DOHH2 (cell line): Measurements from ENCODE around the gene CITED2.

Experiments
- H3F3A ChIP-seq: fragments of 200-600 bp; sonication (generic), shearing (Covaris generic); 2 replicates; pipeline ENCODE4 v1.6.0; 2016; ENCODE audit warnings: antibody characterized with exemption, mild to moderate bottlenecking; ENCODE audit not compliant: control insufficient read depth, insufficient read depth
- H3K27ac ChIP-seq: fragments of 200-600 bp; sonication (generic); 2 replicates; pipeline ENCODE4 v1.5.1; 2014; ENCODE audit warnings: low read depth, mild to moderate bottlenecking, low read length, moderate library complexity
- H3K27me3 ChIP-seq: fragments of 200-600 bp; sonication (generic); 2 replicates; pipeline ENCODE4 v1.6.1; 2014; ENCODE audit warnings: mild to moderate bottlenecking, low read length, mixed read lengths; ENCODE audit not compliant: control insufficient read depth
- H3K36me3 ChIP-seq: fragments of 200-600 bp; sonication (generic); 2 replicates; pipeline ENCODE4 v1.6.1; 2014; ENCODE audit warnings: mild to moderate bottlenecking, low read length, moderate library complexity, mixed read lengths; ENCODE audit not compliant: control insufficient read depth
- H3K4me1 ChIP-seq: fragments of 200-600 bp; sonication (generic); 2 replicates; pipeline ENCODE4 v1.6.1; 2014; ENCODE audit warnings: mild to moderate bottlenecking, low read length, mixed read lengths; ENCODE audit not compliant: control insufficient read depth
- H3K4me2 ChIP-seq: fragments of 200-600 bp; sonication (generic); 2 replicates; pipeline ENCODE4 v1.6.0; 2014; ENCODE audit warnings: mild to moderate bottlenecking, low read length, moderate library complexity
- H3K4me3 ChIP-seq: fragments of 200-600 bp; sonication (generic); 2 replicates; pipeline ENCODE4 v1.5.1; 2014; ENCODE audit warnings: mild to moderate bottlenecking, low read length, mixed read lengths
- H3K79me2 ChIP-seq: fragments of 200-600 bp; sonication (generic); 2 replicates; pipeline ENCODE4 v1.6.1; 2014; ENCODE audit warnings: mild to moderate bottlenecking, low read length, mixed read lengths; ENCODE audit not compliant: control insufficient read depth
- H3K9me2 ChIP-seq: fragments of 200-600 bp; sonication (generic); replicated peaks from 2 replicates; pipeline ENCODE4 v1.6.1; 2014; ENCODE audit warnings: mild to moderate bottlenecking, low read length, mixed read lengths; ENCODE audit not compliant: control insufficient read depth
- H3K9me3 ChIP-seq: fragments of 200-600 bp; sonication (generic); 2 replicates; pipeline ENCODE4 v1.6.1; 2014; ENCODE audit warnings: antibody characterized with exemption, low read length, mixed read lengths; ENCODE audit not compliant: control insufficient read depth, insufficient read depth
- H4K20me1 ChIP-seq: fragments of 200-600 bp; sonication (generic); 2 replicates; pipeline ENCODE4 v1.6.0; 2014; ENCODE audit warnings: low read depth, mild to moderate bottlenecking, antibody characterized with exemption, low read length, moderate library complexity; ENCODE audit not compliant: control insufficient read depth, insufficient read depth
- CTCF ChIP-seq: fragments of 200-600 bp; sonication (generic); IDR thresholded peaks from one replicate; pipeline ENCODE4 v1.5.1; 2014; ENCODE audit warnings: antibody characterized with exemption, mild to moderate bottlenecking, low read depth, low read length; ENCODE audit not compliant: poor library complexity, severe bottlenecking
- EZH2phosphoT487 ChIP-seq: fragments of 200-600 bp; sonication (generic); IDR thresholded peaks from 2 replicates; pipeline ENCODE4 v1.6.1; 2017; ENCODE audit warnings: borderline replicate concordance, mild to moderate bottlenecking, antibody characterized with exemption, low read length, moderate library complexity, mixed read lengths

Gene CITED2

GRCh38 chr6:139409026-139409425, 34.6 kb upstream of the CITED2 start:
- TF ChIP-seq EZH2phosphoT487 (no peak), CTCF (no peak)
- no peaks in the 10 kb centered on the region for H3K9me2 ChIP-seq
- no peaks in the 10 kb centered on the region for H3K9me3 ChIP-seq
- H3K4me3 ChIP-seq: no peak overlapping the region
- no peaks in the 10 kb centered on the region for H3F3A ChIP-seq
- no peaks in the 10 kb centered on the region for H3K79me2 ChIP-seq
- H3K4me2 ChIP-seq: no peak overlapping the region
- no peaks in the 10 kb centered on the region for H3K36me3 ChIP-seq
- H3K27me3 ChIP-seq: no peaks in the 10 kb centered on the region
- H4K20me1 ChIP-seq: no peaks in the 10 kb centered on the region
- H3K27ac ChIP-seq: no peak overlapping the region
- no peaks in the 10 kb centered on the region for H3K4me1 ChIP-seq

- Histone ChIP-seq H3K4me1 (no peaks in the 10 kb centered on the region), H3K27ac (no peak overlapping the region), H4K20me1 (no peaks in the 10 kb centered on the region), H3K9me2 (no peaks in the 10 kb centered on the region), H3K4me2 (no peak overlapping the region), H3K4me3 (no peak overlapping the region), H3F3A (no peaks in the 10 kb centered on the region), H3K9me3 (no peaks in the 10 kb centered on the region), H3K36me3 (no peaks in the 10 kb centered on the region), H3K27me3 (no peaks in the 10 kb centered on the region), H3K79me2 (no peaks in the 10 kb centered on the region)
- no peak for TF ChIP-seq CTCF
- no peak for TF ChIP-seq EZH2phosphoT487
Measured at GRCh38 chr6:139407718-139408222, 33.3 kb upstream of the CITED2 start.

- no peaks in the 10 kb centered on the region for H3K4me1 ChIP-seq
- no peaks in the 10 kb centered on the region for H4K20me1 ChIP-seq
- H3K27ac ChIP-seq: no peak overlapping the region
- H3F3A ChIP-seq: no peaks in the 10 kb centered on the region
- TF ChIP-seq CTCF (no peak), EZH2phosphoT487 (no peak)
- H3K9me2 ChIP-seq: no peaks in the 10 kb centered on the region
- no peaks in the 10 kb centered on the region for H3K36me3 ChIP-seq
- H3K9me3 ChIP-seq: no peaks in the 10 kb centered on the region
- no peaks in the 10 kb centered on the region for H3K27me3 ChIP-seq
- no peak overlapping the region for H3K4me3 ChIP-seq
- H3K79me2 ChIP-seq: no peaks in the 10 kb centered on the region
- no peak overlapping the region for H3K4me2 ChIP-seq
Measured at GRCh38 chr6:139406577-139407343, 32.3 kb upstream of the CITED2 start.
